IPS-18a (cell line): ENCODE data around the gene NR1I3.
A peak's percentile ranks its signal among the peaks of the same experiment; 100 is the strongest.
"Not testable (repeated sequence)": the region's sequence is repeated elsewhere in the genome, so short reads cannot be mapped to it uniquely, and the experiment has no call there.

ENCODE experiments used
- H3K27ac ChIP-seq: one replicate; pipeline ENCODE4 v1.5.1; 2013; ENCODE audit warnings: low read length
- H3K27me3 ChIP-seq: one replicate; pipeline ENCODE4 v1.6.1; 2013; ENCODE audit warnings: mild to moderate bottlenecking, low read length; ENCODE audit not compliant: control insufficient read depth, insufficient read depth
- H3K36me3 ChIP-seq: one replicate; pipeline ENCODE4 v1.6.1; 2013; ENCODE audit warnings: low read depth, low read length; ENCODE audit not compliant: control insufficient read depth
- H3K4me1 ChIP-seq: one replicate; pipeline ENCODE4 v1.6.1; 2013; ENCODE audit warnings: low read depth, low read length; ENCODE audit not compliant: control insufficient read depth
- H3K4me3 ChIP-seq: one replicate; pipeline ENCODE4 v1.5.1; 2013; ENCODE audit warnings: low read length
- H3K9ac ChIP-seq: one replicate; pipeline ENCODE4 v1.6.1; 2013; ENCODE audit warnings: mild to moderate bottlenecking, low read length, moderate library complexity
- H3K9me3 ChIP-seq: one replicate; pipeline ENCODE4 v1.6.1; 2013; ENCODE audit warnings: low read depth, low read length; ENCODE audit not compliant: control insufficient read depth

The NR1I3 gene

DNA sequence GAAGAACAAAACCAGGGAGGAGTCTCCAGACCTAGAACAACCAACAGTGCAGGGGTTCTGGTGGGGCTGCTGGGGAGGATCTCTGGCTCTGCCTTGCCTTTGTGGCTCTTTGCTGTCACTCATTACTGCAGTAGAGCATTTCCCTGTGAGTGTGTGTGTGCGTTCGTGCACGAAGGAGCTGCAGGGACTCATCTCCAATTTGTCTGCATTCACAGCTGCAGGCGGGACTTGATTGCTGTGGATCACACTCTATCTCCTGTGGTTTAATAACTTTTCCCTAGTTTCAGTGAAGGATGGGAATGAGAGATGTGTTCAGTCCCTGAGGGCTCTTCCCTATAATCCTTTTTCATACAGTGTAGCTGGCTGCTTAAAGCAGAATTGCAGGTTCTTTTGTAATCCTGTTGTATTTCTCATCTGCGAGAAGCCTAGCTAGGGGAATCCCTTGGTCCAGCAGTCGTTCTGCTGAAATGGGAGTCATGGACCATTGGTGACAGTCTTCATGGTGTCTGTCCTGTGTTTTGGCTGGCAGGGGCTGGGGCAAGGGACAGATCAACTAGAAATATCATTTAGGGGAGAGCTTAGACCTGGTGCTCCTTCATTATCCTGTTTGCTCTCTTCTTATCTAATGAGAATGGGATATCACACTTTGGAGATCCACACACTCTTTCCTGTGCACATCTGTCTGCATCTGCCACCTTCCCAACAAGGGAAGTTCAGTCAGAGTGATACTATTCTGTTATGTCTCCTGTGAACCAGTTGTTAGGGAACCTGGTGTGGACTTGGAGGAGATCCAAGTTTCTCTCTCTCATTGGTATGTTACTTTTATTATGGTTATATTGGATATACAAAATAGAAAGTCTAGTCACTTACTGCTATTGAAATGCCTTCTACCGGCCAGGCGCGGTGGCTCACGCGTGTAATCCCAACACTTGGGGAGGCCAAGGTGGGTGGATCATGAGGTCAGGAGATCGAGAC, 23.5 kb upstream of the NR1I3 start:
- Histone ChIP-seq H3K4me3 (no peak overlapping the region), H3K4me1 (peaks cover 10% of the 10 kb centered on the region), H3K9ac (no peak overlapping the region), H3K9me3 (peaks cover 3% of the 10 kb centered on the region), H3K27ac (no peak overlapping the region), H3K27me3 (peaks cover 50% of the 10 kb centered on the region), H3K36me3 (no peaks in the 10 kb centered on the region)

DNA sequence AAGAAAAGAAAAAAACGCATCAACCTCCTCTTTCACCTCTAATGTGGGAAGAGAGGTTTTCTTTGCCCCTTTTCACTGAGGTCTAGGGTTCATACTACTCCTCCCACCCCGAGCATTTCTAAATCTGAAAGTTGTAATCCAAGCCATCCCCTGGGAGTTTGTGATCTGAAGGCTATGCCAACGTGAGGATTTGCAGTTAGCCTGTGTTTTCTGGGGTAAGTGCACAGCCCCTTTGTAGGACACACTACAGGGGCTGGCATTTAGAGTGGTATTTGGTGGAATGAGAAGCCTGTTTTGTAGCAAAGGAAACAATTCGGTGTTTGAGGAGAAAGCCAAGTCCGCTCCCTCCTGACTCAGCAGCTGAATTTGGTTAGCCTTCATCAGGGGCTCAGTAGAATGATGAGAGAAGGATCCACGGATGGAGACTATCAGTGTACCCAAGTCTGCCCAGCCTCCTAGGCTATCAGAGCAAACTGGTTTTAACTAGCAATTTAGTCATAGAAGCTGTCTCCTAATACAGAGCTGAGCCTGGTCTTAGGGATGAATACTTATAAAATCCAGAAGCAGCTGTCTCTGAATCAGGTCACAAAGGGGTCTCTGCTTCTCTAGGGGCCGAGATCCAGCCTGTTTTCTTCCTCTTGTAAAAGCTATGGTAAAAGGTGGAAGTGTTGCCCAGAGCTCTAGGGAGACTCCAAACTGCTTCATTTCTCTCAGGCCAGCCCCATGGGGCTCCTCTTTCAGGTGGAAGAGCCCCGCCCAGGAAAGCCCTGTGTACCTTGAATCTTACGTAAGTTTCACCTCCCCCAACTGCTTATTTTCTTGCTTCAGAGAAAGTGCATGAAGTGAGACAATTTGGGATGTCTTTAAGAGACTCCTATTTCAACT, 22.6 kb upstream of the NR1I3 start:
- H3K4me1 ChIP-seq: peaks cover 4% of the 10 kb centered on the region
- no peak overlapping the region for H3K9ac ChIP-seq
- H3K36me3 ChIP-seq: no peaks in the 10 kb centered on the region
- peaks cover 50% of the 10 kb centered on the region for H3K27me3 ChIP-seq
- no peak overlapping the region for H3K4me3 ChIP-seq
- peaks cover 3% of the 10 kb centered on the region for H3K9me3 ChIP-seq
- no peak overlapping the region for H3K27ac ChIP-seq

DNA sequence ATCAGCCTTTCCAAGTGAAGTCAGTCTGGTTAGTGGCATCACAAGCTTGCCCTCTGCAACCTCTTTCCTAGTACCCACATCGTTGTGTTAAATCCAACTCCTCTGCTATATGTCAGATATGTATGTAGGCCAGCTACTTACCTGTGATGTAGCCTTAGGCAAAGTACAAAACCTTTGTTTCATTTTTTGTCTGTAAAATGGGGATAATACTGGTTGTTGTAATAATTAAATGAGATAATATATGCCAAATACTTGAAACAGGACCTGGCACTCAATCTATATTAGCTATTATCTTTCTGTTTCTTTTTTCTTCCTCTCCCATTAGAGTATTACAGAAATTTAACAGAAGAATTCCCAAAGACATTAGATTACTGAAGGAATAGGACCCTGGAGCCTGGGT, 21.8 kb upstream of the NR1I3 start:
- H3K4me1 ChIP-seq: peaks cover 4% of the 10 kb centered on the region
- no peak overlapping the region for H3K27ac ChIP-seq
- H3K9ac ChIP-seq: no peak overlapping the region
- no peaks in the 10 kb centered on the region for H3K36me3 ChIP-seq
- H3K27me3 ChIP-seq: peaks cover 50% of the 10 kb centered on the region
- peak overlapping the region; percentile 65 for H3K4me3 ChIP-seq
- peaks cover 3% of the 10 kb centered on the region for H3K9me3 ChIP-seq

DNA sequence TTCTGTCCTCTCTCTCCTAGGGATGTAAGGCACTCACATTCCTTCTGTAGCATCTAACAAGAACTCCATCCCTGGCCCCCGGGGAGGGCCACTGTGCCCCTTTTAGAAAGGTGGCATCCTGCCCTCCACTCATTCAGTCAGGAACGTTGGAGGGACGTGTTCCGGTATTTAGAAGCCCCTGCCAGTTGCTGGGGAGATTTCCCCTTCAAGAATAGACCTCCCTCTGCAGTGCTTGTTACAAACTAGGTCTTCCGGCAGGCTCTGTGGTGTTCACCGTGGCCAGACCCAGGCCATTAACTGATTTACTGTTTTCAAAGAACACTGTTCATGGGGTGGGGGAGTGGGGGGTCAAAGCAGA, 21.3 kb upstream of the NR1I3 start:
- peaks cover 50% of the 10 kb centered on the region for H3K27me3 ChIP-seq
- no peak overlapping the region for H3K27ac ChIP-seq
- H3K9me3 ChIP-seq: peaks cover 3% of the 10 kb centered on the region
- no peak overlapping the region for H3K9ac ChIP-seq
- no peaks in the 10 kb centered on the region for H3K36me3 ChIP-seq
- peak overlapping the region; percentile 65 for H3K4me3 ChIP-seq
- H3K4me1 ChIP-seq: peaks cover 4% of the 10 kb centered on the region

DNA sequence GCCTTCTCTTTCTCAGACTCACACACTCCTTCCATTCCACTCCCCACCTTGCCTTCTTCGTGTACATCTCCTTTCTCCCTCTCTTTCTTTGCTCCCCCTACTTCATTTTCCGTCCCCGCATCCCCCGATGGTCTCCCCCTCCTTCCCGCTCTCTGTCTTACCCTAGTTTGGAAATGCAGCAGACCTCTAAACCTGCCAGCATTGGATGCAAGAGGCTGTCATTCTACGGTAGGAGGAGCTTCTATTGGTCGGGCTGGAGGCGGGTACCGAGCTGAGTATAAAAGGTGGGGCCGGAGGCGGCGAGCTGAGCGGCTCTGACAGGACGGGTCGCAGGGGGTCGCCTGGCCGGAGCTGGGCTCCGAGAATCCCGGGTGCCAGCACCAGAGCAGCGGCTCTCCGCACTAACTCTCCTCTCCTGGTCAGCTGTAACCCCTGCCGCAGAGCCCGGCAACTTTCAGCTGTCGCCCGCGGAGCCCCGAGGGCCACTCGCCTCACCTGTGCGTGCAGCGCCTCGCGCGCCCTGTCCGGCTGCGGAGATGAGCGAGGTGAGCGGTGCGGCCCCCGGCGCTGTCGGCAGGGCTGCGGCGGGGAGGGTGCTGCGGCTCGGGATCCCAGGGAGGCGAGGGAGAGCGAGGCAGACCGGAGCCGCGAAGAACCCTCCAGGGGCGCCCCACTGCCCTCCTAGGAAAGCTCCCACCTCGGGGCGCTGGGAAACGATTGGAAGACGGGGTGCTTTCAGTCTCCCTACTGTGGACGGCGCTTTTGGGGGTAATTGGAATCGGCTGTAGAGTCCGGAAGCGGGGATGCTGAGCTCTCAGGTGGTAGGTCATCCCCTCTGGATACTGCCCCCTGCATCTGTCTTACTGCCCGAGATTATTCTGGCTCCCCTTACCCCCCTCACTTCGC, 20.7 kb upstream of the NR1I3 start, which contains the start of gene PCP4L1:
PCP4L1 (plus strand) TSS at position 307 of the 906 bp plus-strand sequence; CDS start at position 537, 230 bp downstream.
- Histone ChIP-seq H3K9ac (no peak within 1 kb of the TSS), H3K36me3 (no peaks in the 10 kb centered on the region), H3K27ac (no peak within 1 kb of the TSS), H3K27me3 (peaks cover 50% of the 10 kb centered on the region), H3K4me3 (peak within 1 kb of the TSS; percentile 65), H3K9me3 (peaks cover 3% of the 10 kb centered on the region), H3K4me1 (peaks cover 4% of the 10 kb centered on the region)

DNA sequence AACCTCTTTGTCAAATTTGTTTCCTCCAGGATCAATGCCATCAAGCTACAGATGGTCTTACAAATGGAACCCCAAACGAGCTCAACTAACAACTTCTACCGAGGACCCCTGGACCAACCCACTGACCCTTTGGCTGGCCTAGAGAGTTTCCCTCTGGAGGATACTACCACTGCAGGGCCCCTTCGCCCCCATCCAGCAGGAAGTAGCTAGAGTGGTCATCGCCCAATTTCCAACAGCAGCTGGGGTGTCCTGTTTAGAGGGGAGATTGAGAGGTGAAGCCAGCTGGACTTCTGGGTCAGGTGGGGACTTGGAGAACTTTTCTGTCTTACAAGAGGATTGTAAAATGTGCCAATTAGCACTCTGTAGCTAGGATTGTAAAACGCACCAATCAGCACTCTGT, 19.1 kb upstream of the NR1I3 start:
- not testable (repeated sequence) for H3K9me3 ChIP-seq, H3K9ac ChIP-seq, H3K27ac ChIP-seq, H3K4me3 ChIP-seq, H3K36me3 ChIP-seq, H3K4me1 ChIP-seq
- peaks cover 45% of the 10 kb centered on the region for H3K27me3 ChIP-seq

DNA sequence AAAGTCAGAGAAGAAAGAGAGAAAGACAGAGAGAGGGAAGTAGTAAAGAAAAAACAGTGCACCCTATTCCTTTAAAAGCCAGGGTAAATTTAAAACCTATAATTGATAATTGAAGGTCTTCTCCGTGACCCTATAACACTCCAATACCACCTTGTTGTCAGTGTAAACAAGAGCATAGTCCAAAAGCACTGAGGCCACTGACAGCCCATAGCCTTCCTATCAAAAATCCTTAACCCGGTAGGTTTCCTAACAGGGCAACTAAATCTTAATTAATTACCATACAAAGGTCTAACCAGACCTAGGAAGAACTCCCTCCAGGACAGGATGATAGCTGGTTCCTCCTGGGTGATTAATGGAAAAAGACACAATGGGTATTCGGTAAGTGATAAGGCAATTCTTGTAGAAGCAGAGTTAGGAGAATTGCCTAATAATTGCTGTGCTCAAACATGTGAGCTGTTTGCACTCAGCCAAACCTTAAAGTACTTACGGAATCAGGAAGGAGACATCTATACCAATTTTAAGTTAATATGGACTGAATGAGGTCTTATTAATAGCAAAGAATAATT, 18.0 kb upstream of the NR1I3 start:
- not testable (repeated sequence) for H3K9ac ChIP-seq, H3K4me1 ChIP-seq, H3K9me3 ChIP-seq, H3K36me3 ChIP-seq, H3K27ac ChIP-seq, H3K4me3 ChIP-seq
- H3K27me3 ChIP-seq: peaks cover 35% of the 10 kb centered on the region

DNA sequence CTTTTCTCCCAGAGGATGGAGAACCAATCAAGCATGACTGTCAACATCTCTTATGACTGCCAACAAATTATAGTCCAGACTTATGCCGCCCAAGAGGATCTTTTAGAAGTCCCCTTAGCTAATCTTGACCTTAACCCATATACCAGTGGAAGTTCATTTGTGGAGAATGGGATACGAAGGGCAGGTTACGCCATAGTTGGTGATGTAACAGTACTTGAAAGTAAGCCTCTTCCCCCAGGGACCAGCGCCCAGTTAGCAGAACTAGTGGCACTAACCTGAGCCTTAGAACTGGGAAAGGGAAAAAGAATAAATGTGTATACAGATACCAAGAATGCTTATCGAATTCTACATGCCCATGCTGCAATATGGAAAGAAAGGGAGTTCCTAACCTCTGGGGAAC, 17.3 kb upstream of the NR1I3 start:
- not testable (repeated sequence) for H3K9me3 ChIP-seq, H3K4me3 ChIP-seq, H3K9ac ChIP-seq, H3K27ac ChIP-seq, H3K36me3 ChIP-seq, H3K4me1 ChIP-seq
- peaks cover 28% of the 10 kb centered on the region for H3K27me3 ChIP-seq

DNA sequence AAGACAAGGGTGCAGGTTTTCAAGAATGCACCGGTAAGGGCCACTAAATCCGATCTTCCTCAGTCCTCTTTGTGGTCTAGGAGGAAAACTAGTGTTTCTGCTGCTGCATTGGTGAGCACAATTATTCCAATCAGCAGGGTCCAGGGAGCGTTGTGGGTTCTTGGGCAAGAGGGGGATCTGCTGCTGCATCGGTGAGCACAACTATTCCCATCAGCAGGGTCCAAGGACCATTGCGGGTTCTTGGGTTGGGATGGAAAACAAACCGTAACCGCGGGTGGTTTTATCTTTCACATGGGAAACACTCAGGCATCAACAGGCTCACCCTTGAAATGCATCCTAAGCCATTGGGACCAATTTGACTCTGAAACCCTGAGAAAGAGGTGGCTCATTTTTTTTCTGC, 13.6 kb upstream of the NR1I3 start:
- no peaks in the 10 kb centered on the region for H3K27me3 ChIP-seq
- no peaks in the 10 kb centered on the region for H3K36me3 ChIP-seq
- no peak overlapping the region for H3K27ac ChIP-seq
- H3K9ac ChIP-seq: no peak overlapping the region
- H3K4me1 ChIP-seq: no peaks in the 10 kb centered on the region
- no peak overlapping the region for H3K4me3 ChIP-seq
- H3K9me3 ChIP-seq: no peaks in the 10 kb centered on the region

DNA sequence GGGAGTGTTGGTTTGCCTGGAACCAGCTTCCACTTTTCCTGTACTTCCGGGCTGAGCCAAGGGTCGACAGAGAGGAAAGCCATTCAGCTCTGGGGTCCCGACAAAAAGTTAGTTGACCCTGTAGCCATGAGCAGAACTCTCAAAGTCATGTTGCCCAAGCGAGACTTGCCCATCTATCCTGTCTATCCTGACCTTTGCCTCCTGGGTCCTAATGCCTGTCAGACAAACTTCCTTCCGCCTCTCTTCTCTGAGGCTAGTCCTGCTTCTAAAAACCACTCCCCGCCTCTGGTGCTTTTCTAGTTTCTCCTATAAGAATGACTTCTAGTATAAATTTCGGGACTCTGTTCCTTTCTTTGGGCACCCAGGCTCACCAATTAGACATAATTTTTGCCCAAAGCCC, 12.8 kb upstream of the NR1I3 start:
- no peaks in the 10 kb centered on the region for H3K4me1 ChIP-seq
- H3K36me3 ChIP-seq: no peaks in the 10 kb centered on the region
- H3K9ac ChIP-seq: no peak overlapping the region
- H3K27ac ChIP-seq: no peak overlapping the region
- no peaks in the 10 kb centered on the region for H3K9me3 ChIP-seq
- H3K4me3 ChIP-seq: no peak overlapping the region
- no peaks in the 10 kb centered on the region for H3K27me3 ChIP-seq

DNA sequence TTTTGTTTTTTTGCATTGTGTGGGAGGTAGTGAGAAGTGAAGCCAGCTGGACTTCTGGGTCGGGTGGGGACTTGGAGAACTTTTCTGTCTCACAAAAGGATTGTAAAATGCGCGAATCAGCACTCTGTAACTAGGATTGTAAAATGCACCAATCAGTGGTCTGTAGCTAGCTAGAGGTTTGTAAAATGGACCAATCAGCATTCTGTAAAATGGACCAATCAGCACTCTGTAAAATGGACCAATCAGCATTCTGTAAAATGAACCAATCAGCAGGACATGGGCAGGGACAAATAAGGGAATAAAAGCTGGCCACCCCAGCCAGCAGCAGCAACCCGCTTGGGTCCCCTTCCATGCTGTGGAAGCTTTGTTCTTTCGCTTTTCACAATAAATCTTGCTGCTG, 12.1 kb upstream of the NR1I3 start:
- not testable (repeated sequence) for H3K4me1 ChIP-seq, H3K4me3 ChIP-seq, H3K9ac ChIP-seq, H3K9me3 ChIP-seq, H3K27me3 ChIP-seq, H3K36me3 ChIP-seq, H3K27ac ChIP-seq
